Measurements from ENCODE around the gene SGMS1.
"Not testable (repeated sequence)": the region's sequence is repeated elsewhere in the genome, so short reads cannot be mapped to it uniquely, and the experiment has no call there.

Gene SGMS1

DNA sequence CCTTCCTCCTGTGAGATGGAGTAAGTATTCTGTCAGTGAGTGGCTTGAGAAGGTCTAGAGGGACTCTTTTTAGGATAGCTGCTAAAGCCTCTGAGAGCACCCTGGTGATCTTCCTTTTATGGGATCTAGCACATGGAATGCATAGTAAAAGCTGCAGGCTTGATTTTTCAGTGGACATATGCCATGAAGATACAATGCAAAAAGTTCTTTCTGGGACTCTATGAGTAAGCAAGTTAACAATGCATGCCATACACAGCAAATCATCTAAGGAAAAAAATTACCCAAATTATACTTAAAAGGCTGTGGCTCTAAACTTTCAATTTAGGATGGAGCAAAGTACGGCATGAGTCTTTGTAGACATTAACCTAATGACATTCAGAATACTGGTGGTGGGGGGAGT is 154.5 kb downstream of the SGMS1 start:
- DNase-seq (ENCODE audit: low spot score): no peak

GRCh38 chr10:50467209-50467608 is 156.5 kb downstream of the SGMS1 start:
- no peak for DNase-seq (ENCODE audit: low spot score)

DNA sequence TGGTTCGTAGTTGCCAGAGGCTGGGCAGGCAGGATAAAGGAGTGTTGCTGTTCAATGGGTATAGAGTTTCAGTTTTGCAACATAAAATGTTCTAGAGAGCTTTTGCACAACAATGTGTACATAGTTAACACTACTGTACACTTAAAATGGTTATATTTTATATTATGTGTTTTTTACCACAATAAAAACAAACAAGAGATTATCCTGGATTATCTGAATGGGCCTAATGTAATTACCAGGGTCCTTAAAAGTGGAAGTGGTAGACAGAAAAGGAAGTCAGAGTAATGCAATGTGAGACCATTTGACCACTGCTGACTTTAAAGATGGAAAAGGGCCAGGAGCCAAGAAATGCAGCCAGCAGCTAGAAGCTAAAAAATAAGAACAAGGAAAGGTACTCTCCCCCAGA is 159.7 kb downstream of the SGMS1 start:
- DNase-seq (ENCODE audit: low spot score): no peak

GRCh38 chr10:50461834-50462233 is 161.9 kb downstream of the SGMS1 start:
- no peak for DNase-seq (ENCODE audit: low spot score)

GRCh38 chr10:50461123-50461522 is 162.6 kb downstream of the SGMS1 start:
- no peak for DNase-seq (ENCODE audit: low spot score)

GRCh38 chr10:50456719-50457118 is 167.0 kb downstream of the SGMS1 start:
- DNase-seq (ENCODE audit: low spot score): no peak

DNA sequence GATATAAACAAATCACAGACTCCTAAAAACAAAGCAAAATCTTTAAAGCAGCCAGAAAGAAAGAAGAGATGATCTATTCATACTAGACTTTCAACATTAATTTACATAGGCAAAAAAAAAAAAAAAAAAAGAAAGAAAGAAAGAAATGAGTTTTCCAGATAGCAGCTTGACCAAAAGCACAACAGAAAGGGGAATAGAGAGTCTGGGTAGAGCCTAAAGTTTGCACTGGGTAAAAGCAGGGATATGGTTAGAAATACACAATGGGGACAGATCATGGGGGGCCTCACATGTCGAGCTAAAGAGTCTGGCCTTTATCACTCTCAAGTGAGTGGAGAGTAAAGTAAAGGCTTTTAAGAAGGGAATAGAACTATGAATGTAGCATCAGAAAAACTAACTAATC is 169.8 kb downstream of the SGMS1 start:
- no peak for DNase-seq (ENCODE audit: low spot score)

DNA sequence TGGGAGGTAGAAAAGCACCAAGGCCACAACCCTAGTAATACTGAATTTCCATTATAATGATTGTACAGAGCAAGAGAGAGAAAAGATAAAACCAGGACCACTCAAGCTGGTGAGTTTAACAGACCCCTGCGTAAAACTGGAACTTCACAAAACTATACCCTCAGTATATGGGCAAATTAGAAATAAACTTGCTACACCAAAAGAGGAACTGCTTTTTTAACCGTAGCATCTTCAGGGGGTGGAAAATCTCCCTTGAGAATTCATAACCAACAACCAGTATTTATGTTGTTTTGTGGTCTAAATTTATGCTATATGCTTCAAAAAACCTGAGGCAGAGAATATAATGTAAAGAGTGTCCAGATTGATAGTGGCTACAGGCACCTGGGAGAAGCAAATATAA is 171.2 kb downstream of the SGMS1 start:
- DNase-seq (ENCODE audit: low spot score): no peak

DNA sequence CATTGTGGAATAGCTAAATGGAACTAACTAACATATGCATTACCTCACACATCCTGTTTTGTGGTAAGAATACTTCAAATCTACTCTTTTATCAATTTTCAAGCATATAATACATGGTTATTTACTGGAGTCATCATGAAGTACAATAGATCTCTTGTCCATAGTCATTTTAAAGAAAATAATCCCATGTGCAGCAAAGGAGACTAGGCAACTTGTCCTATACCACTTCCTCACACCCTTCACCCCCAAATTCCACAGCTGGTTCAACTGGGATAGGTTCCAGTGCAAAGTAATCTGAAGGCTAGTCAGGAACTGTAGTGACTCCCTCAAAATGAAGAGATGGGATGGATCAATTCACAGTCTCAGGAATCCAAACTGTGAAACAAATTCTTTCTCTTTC is 176.1 kb downstream of the SGMS1 start:
- no peak for DNase-seq (ENCODE audit: low spot score)

GRCh38 chr10:50445777-50446176 is 178.0 kb downstream of the SGMS1 start:
- DNase-seq (ENCODE audit: low spot score): not testable (repeated sequence)

DNA sequence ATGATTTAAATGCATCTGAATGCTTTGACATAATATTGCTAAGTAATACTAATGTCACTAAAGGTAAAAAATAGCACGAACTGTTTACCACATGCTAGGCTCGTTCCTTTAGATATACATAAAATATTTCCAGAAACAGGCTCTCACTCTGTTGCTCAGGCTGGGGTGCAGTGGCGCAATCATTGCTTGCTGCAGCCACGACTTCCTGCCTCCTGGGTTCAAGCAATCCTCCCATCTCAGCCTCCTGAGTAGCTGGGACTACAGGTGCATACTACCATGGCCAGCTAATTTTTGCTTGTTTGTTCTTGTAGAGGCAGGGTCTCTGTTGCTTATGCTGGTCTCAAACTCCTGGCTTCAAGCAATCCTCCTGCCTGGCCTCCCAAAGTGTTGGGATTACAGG is 183.3 kb downstream of the SGMS1 start:
- DNase-seq (ENCODE audit: low spot score): no peak

DNA sequence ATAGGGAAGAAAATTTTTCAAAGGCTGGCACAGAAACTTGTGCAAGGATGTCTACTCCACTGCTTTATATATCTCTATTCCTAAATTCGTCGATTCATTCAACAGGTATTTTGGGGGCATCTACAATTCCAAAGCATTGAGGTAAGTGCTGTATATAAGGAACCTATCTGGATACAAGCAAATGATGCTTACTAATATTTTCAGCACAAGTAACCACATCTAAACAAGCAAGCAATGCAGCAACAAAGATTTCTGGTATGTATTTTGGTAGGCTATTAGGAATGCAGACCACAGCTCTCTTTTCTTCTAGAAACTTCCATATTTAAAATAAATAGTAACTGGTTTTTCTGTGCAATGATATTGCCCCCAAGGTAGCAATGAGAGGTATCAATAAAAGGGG is 183.9 kb downstream of the SGMS1 start:
- DNase-seq (ENCODE audit: low spot score): no peak

DNA sequence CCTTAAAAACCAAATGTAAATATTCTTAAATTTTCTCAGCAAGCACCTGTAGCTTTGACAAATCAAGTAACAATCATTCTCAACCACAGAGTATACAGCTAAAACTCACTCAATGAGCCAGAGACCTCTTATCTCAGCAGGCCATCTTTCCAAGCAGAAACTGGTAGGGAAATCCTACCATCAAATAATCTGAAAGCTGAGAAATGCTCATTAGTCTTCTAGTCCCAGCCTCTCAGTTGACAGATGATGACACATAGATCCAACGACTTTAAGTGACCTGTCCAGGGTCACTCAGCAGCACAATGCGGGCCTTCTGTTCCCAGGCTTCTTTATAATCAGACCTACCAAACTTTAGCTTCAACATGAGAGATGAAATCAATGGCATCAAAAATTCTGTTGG is 184.6 kb downstream of the SGMS1 start:
- DNase-seq (ENCODE audit: low spot score): no peak

GRCh38 chr10:50438049-50438936 is 185.5 kb downstream of the SGMS1 start:
- DNase-seq (ENCODE audit: low spot score): no peak

DNA sequence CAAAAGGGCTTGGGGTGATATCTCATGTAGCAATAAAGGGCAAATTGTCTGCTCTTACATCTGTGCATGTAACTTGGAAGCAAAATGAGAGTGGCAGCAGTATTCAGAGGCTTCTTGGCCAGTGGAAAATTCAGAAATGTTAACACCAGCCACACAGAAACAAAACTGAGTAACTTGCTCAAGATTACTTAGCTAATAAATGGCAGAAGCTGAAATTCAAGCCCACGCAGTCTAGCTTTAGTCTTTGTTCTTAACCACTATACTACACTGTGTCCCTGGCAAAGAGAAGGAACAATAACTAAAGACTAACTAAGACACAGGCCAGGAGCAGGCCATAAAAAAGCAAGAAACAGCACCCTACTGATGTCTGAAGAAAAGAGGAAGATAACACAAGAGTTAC is 186.5 kb downstream of the SGMS1 start:
- no peak for DNase-seq (ENCODE audit: low spot score)

GRCh38 chr10:50436805-50437204 is 187.0 kb downstream of the SGMS1 start:
- DNase-seq (ENCODE audit: low spot score): no peak

- no peak for DNase-seq (ENCODE audit: low spot score)
These were observed 191.3 kb downstream of the SGMS1 start for GRCh38 chr10:50432211-50433009.

- no peak for DNase-seq (ENCODE audit: low spot score)
These were observed 192.0 kb downstream of the SGMS1 start for GRCh38 chr10:50431791-50432190.

- no peak for DNase-seq (ENCODE audit: low spot score)
These were observed 192.6 kb downstream of the SGMS1 start for GRCh38 chr10:50431133-50431532.

GRCh38 chr10:50426485-50426884 is 197.3 kb downstream of the SGMS1 start:
- DNase-seq (ENCODE audit: low spot score): no peak

- DNase-seq (ENCODE audit: low spot score): not testable (repeated sequence)
These were observed 198.5 kb downstream of the SGMS1 start for GRCh38 chr10:50425215-50425614.

DNA sequence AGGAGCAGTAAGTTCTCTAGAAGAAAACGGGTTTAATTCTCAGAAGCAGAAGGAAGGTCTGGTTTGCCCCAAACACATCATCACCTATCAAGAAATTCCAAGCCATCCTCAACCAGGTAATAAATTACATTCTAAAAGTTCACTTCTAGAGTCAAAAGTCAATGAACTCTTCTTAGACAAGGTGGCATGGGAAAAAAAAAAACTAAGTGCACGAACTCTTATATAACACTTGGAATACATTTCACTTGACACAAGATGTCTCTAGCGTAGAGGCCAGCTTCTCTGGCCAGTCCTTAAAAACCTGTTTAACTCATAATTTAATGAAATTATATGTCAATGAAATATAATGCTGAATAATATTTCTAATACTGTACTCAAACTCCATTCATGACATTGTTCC is 200.3 kb downstream of the SGMS1 start:
- no peak for DNase-seq (ENCODE audit: low spot score)

DNA sequence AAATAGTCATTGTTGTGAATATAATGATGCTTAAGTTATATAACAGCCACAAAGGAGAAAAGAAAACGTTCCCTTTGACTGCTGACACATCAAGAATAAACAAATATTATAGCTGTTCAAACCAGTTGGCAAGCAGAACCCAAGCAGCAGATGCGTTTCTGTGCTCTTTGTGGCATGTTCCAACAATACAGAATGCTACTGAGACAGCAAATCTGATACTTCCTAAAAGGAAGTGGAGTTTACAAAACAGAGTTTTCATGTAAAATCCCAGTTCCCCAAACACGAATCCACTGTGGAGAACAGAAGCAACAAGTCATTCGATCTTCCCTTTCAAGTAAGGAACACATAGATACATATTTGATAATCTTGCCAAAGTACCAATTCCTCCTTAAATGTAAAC is 201.5 kb downstream of the SGMS1 start:
- no peak for DNase-seq (ENCODE audit: low spot score)
